IMR-90 (cell line): ENCODE data around the gene SOX11. TPM values are rescaled to one million over a fixed set of nuclear protein-coding genes. Genes with fewer than 3 reads are reported as not detected.

Source experiments
- ATAC-seq: fragments of 200-7000 bp; cut with Tn5 transposase; 2 replicates; pipeline ENCODE4 v1.9.1; 2020; ENCODE audit warnings: low read depth, mild to moderate bottlenecking, moderate library complexity
- BruUV-seq: library from RNA; stranded (reverse); fragments of 400-500 nt; replicated peaks from 2 replicates; lab custom pipeline; 2021; lab: Mats Ljungman, UMichigan
- CTCF ChIA-PET: fragments of 300-600 bp; formaldehyde crosslinking; extraction: SDS; loops from one replicate; lab custom pipeline; 2021; ENCODE audit warnings: antibody characterized with exemption; lab: Yijun Ruan, JAX
- POLR2A ChIA-PET: fragments of 300-600 bp; sonication (Branson Sonifier 250); formaldehyde crosslinking; loops from one replicate; lab custom pipeline; 2022; ENCODE audit warnings: antibody characterized with exemption; ENCODE audit not compliant: unreplicated experiment; lab: Charles Lee
- DNase-seq: peaks from one replicate; pipeline ENCODE4 v3.0.0; 2013
- H2AFZ ChIP-seq: replicated peaks from 2 replicates; pipeline ENCODE3; 2013; ENCODE audit warnings: low read length, mild to moderate bottlenecking; ENCODE audit not compliant: poor library complexity
- H2AK5ac ChIP-seq: 2 replicates; pipeline ENCODE4 v1.6.1; 2013; ENCODE audit warnings: low read depth, low read length, inconsistent platforms
- H2AK9ac ChIP-seq: replicated peaks from 2 replicates; pipeline ENCODE3; 2013; ENCODE audit warnings: mild to moderate bottlenecking, low read depth, low read length, moderate library complexity; ENCODE audit not compliant: poor library complexity
- H2BK120ac ChIP-seq: 2 replicates; pipeline ENCODE4 v1.6.1; 2013; ENCODE audit warnings: low read depth, low read length, inconsistent platforms
- H2BK15ac ChIP-seq: 3 replicates; pipeline ENCODE4 v1.6.1; 2013; ENCODE audit warnings: low read depth, low read length, inconsistent platforms
- H2BK20ac ChIP-seq: 2 replicates; pipeline ENCODE4 v1.6.1; 2013; ENCODE audit warnings: low read depth, mild to moderate bottlenecking, inconsistent platforms, low read length, moderate library complexity
- H2BK5ac ChIP-seq: 2 replicates; pipeline ENCODE4 v1.6.1; 2013; ENCODE audit warnings: mild to moderate bottlenecking, low read depth, low read length, inconsistent platforms; ENCODE audit not compliant: poor library complexity, severe bottlenecking
- H3K14ac ChIP-seq: replicated peaks from 2 replicates; pipeline ENCODE4 v1.6.1; 2013; ENCODE audit warnings: low read depth, low read length, inconsistent platforms
- H3K18ac ChIP-seq: 2 replicates; pipeline ENCODE4 v1.6.1; 2013; ENCODE audit warnings: low read depth, low read length, control low read depth
- H3K23ac ChIP-seq: 2 replicates; pipeline ENCODE4 v1.6.1; 2013; ENCODE audit warnings: low read depth, low read length, inconsistent platforms
- H3K27ac ChIP-seq: 2 replicates; pipeline ENCODE4 v1.5.1; 2013; ENCODE audit warnings: mild to moderate bottlenecking, control low read depth, low read length; ENCODE audit not compliant: insufficient read depth
- H3K27me3 ChIP-seq: 2 replicates; pipeline ENCODE4 v1.6.1; 2013; ENCODE audit warnings: low read length; ENCODE audit not compliant: control insufficient read depth, insufficient read depth
- H3K36me3 ChIP-seq: 2 replicates; pipeline ENCODE4 v1.6.1; 2013; ENCODE audit warnings: low read length, mixed read lengths; ENCODE audit not compliant: control insufficient read depth, insufficient read depth
- H3K4ac ChIP-seq: 2 replicates; pipeline ENCODE4 v1.6.1; 2013; ENCODE audit warnings: low read depth, low read length, inconsistent platforms
- H3K4me1 ChIP-seq: 2 replicates; pipeline ENCODE4 v1.6.1; 2013; ENCODE audit warnings: low read length, mixed read lengths; ENCODE audit not compliant: control insufficient read depth, insufficient read depth
- H3K4me2 ChIP-seq: 2 replicates; pipeline ENCODE4 v1.6.1; 2013; ENCODE audit warnings: low read depth, mild to moderate bottlenecking, control low read depth, low read length, moderate library complexity
- H3K4me3 ChIP-seq: 2 replicates; pipeline ENCODE4 v1.5.1; 2013; ENCODE audit warnings: low read depth, mild to moderate bottlenecking, control low read depth, low read length, moderate library complexity; ENCODE audit not compliant: insufficient read depth
- H3K56ac ChIP-seq: 2 replicates; pipeline ENCODE4 v1.6.1; 2013; ENCODE audit warnings: low read length, inconsistent platforms; ENCODE audit not compliant: insufficient read depth; ENCODE audit errors: extremely low read depth
- H3K79me1 ChIP-seq, 2 experiments: 2 replicates each; pipeline ENCODE4 v1.6.1; 2013; ENCODE audit warnings: low read length in 2 of 2, inconsistent platforms in 1 of 2, low read depth in 1 of 2
- H3K9ac ChIP-seq: 2 replicates; pipeline ENCODE4 v1.6.1; 2013; ENCODE audit warnings: low read depth, low read length, control low read depth
- H3K9me1 ChIP-seq: 2 replicates; pipeline ENCODE4 v1.6.1; 2013; ENCODE audit warnings: low read length, inconsistent platforms; ENCODE audit not compliant: insufficient read depth
- H3K9me3 ChIP-seq: 2 replicates; pipeline ENCODE4 v1.6.1; 2013; ENCODE audit warnings: low read length; ENCODE audit not compliant: control insufficient read depth, insufficient read depth
- H4K20me1 ChIP-seq: 2 replicates; pipeline ENCODE4 v1.6.1; 2013; ENCODE audit warnings: low read length, inconsistent platforms; ENCODE audit not compliant: insufficient read depth
- H4K5ac ChIP-seq: 2 replicates; pipeline ENCODE4 v1.6.1; 2013; ENCODE audit warnings: mild to moderate bottlenecking, low read depth, low read length, control low read depth
- H4K8ac ChIP-seq, 2 experiments: 2 replicates each; pipeline ENCODE4 v1.6.1; 2013; ENCODE audit warnings: low read depth in 2 of 2, low read length in 2 of 2, control low read depth in 1 of 2, inconsistent platforms in 1 of 2
- H4K91ac ChIP-seq: 2 replicates; pipeline ENCODE4 v1.6.1; 2013; ENCODE audit warnings: low read depth, low read length, inconsistent platforms; ENCODE audit not compliant: insufficient read depth
- FOS ChIP-seq: fragments of 150-350 bp; IDR thresholded peaks from 2 replicates; pipeline ENCODE4 v1.6.1; 2016; ENCODE audit warnings: low read depth, low read length
- MAZ ChIP-seq: IDR thresholded peaks from 2 replicates; pipeline ENCODE4 v1.6.1; 2012; ENCODE audit warnings: low read depth, mild to moderate bottlenecking, low read length, improper control_type of control experiment, moderate library complexity, borderline replicate concordance
- WGBS, 2 experiments: methylation state at CpG; one replicate each; pipeline versions ENCODE4 v1.1.5 to v1.1.7; 2013; ENCODE audit warnings: missing lambda C conversion rate in 2 of 2; ENCODE audit not compliant: insufficient read length in 1 of 2; ENCODE audit errors: extremely low coverage in 2 of 2; 5-methylcytosine and 5-hydroxymethylcytosine counted together
- dilution Hi-C: fragments of 300-500 bp; cut with HindIII; formaldehyde crosslinking; loops from one replicate; pipeline ENCODE4 v1.14.3; 2018; ENCODE audit warnings: low sequenced_read_pairs; ENCODE audit not compliant: unreplicated experiment
- in situ Hi-C: fragments of 300-500 bp; cut with MboI; formaldehyde crosslinking; loops from 3 replicates; pipeline ENCODE4 v1.14.3; 2019; ENCODE audit warnings: low sequenced_read_pairs, inconsistent platforms, mixed read lengths
- intact Hi-C: fragments of 100-400 bp; cut with micrococcal nuclease; formaldehyde crosslinking; loops from 2 replicates; pipeline ENCODE4 v1.10.0; 2022
- polyA plus RNA-seq, 3 experiments: library from polyadenylated mRNA; depleted of rRNA; stranded (reverse); fragments of >200 nt; gene quantifications; 2 replicates each; pipeline ENCODE4 v1.2.3, GENCODE V29; 2012; ENCODE audit warnings: low replicate concordance in 1 of 3
- total RNA-seq: library from RNA; depleted of rRNA; stranded (reverse); fragments of >200 nt; gene quantifications from 2 replicates; pipeline ENCODE4 v1.2.3, GENCODE V29; 2012

The SOX11 gene
- total and polyA plus RNA-seq, 2 of the 4 experiments (the other 2 are of a cell fraction): 1.9 to 2.2 TPM

DNA sequence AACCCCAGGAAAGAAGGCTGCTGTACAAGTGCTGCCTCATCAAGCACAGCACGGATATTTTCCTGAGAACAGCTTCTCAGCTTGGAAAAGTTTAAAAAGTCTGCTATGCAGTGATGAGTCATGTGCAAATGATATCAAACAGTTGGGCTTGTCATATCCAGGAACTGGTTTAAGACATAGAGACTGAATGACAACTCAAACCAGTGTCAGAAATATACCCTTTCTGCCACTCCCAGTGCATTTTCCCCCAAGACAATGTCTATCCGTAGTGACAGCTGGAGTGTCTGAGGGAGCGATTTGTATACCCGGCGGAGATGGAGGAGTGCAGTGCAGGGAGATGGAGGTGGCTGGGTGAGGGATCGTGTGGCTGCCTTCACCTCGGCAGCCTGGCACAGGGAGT lies 28.2 kb downstream of the SOX11 start:
- dilution Hi-C loops: no loop called here
- no peaks in the 10 kb centered on the region for H3K27me3 ChIP-seq
- no peak overlapping the region for H4K91ac ChIP-seq
- H3K27ac ChIP-seq: peak overlapping the region; percentile 62; the same call in 1 of the 2 replicates
- H3K18ac ChIP-seq: peak overlapping the region; percentile 3; the same call in 1 of the 2 replicates
- BruUV-seq: no TSS peak
- no peaks in the 10 kb centered on the region for H3K9me1 ChIP-seq
- TF ChIP-seq MAZ: no peak
- peak; percentile 70 for TF ChIP-seq FOS
- no peak overlapping the region for H2BK15ac ChIP-seq
- no peak overlapping the region for H3K23ac ChIP-seq
- no peak overlapping the region for H2BK20ac ChIP-seq
- no peak overlapping the region for H3K56ac ChIP-seq
- in situ Hi-C loops: no loop called here
- no peak overlapping the region for H3K4me3 ChIP-seq
- no peak overlapping the region for H3K9ac ChIP-seq
- no peak overlapping the region for H2AK9ac ChIP-seq
- H3K9me3 ChIP-seq: no peaks in the 10 kb centered on the region
- no peak overlapping the region for H3K14ac ChIP-seq
- no peak overlapping the region for H2BK120ac ChIP-seq
- H3K79me1 ChIP-seq: no peaks in the 10 kb centered on the region
- H2AK5ac ChIP-seq: no peak overlapping the region
- H3K4me1 ChIP-seq: peaks cover 10% of the 10 kb centered on the region; the same call in 1 of the 2 replicates
- peak overlapping the region; percentile 80 for H2AFZ ChIP-seq
- CTCF ChIA-PET: no interaction called here
- no peaks in the 10 kb centered on the region for H3K36me3 ChIP-seq
- H3K4ac ChIP-seq: no peak overlapping the region
- H4K5ac ChIP-seq: no peak overlapping the region; the same call in 1 of the 2 replicates
- POLR2A ChIA-PET: no interaction called here
- no peaks in the 10 kb centered on the region for H4K20me1 ChIP-seq
- ATAC-seq (peak; percentile 92), DNase-seq (peak; percentile 78)
- H4K8ac ChIP-seq: no peak overlapping the region
- H2BK5ac ChIP-seq: no peak overlapping the region
- WGBS, 2 experiments: 0% methylated on average over 2 of the region's 7 CpGs; no CpG with 5 or more reads in 1 of the 2 experiments
- intact Hi-C loops: no loop called here
- H3K4me2 ChIP-seq: peak overlapping the region; percentile 95
